Neural crest cell (in vitro differentiated cells): ENCODE measurements around the gene WASF2. TPM values are rescaled to one million over a fixed set of nuclear protein-coding genes. Genes with fewer than 3 reads are reported as not detected.

Source experiments
- DNase-seq: peaks from one replicate; pipeline ENCODE4 v3.0.0; 2021; ENCODE audit warnings: low read depth, mixed read lengths, low spot score
- H3K27ac Mint-ChIP-seq: one replicate; pipeline ENCODE4 v1.8.0; 2021; ENCODE audit warnings: mild to moderate bottlenecking, mixed read lengths; ENCODE audit not compliant: unreplicated experiment
- H3K27me3 Mint-ChIP-seq: 2 replicates; pipeline ENCODE4 v1.8.0; 2021; ENCODE audit warnings: low read depth, mild to moderate bottlenecking, mixed read lengths
- H3K36me3 Mint-ChIP-seq: 2 replicates; pipeline ENCODE4 v1.8.0; 2021; ENCODE audit warnings: low read depth, mild to moderate bottlenecking, mixed read lengths
- H3K4me1 Mint-ChIP-seq: 2 replicates; pipeline ENCODE4 v1.8.0; 2021; ENCODE audit warnings: mixed read lengths
- H3K4me3 Mint-ChIP-seq: one replicate; pipeline ENCODE4 v1.8.0; 2021; ENCODE audit warnings: mild to moderate bottlenecking, mixed read lengths
- H3K9me3 Mint-ChIP-seq: 2 replicates; pipeline ENCODE4 v1.8.0; 2021; ENCODE audit warnings: mixed read lengths
- CTCF ChIP-seq: fragments of 200-600 bp; sonication (generic); conservative IDR thresholded peaks from 2 replicates; pipeline ENCODE4 v1.5.0; 2021; ENCODE audit warnings: antibody characterized with exemption, mild to moderate bottlenecking
- total RNA-seq: library from RNA; stranded (reverse); gene quantifications from 2 replicates; pipeline ENCODE4 v1.2.1, GENCODE V29; 2021

WASF2 gene
- total RNA-seq, 1 donor from 2014 or later: 81.9 TPM

GRCh38 chr1:27513958-27514357, 24.0 kb upstream of the WASF2 start:
- Mint-ChIP-seq H3K36me3 (no peaks in the 10 kb centered on the region), H3K27me3 (no peaks in the 10 kb centered on the region), H3K4me1 (peaks cover 42% of the 10 kb centered on the region), H3K9me3 (no peaks in the 10 kb centered on the region), H3K27ac (no peak overlapping the region), H3K4me3 (no peak overlapping the region)
- no peak for TF ChIP-seq CTCF
- DNase-seq: no peak

GRCh38 chr1:27513528-27513927, 23.6 kb upstream of the WASF2 start:
- Mint-ChIP-seq H3K27me3 (no peaks in the 10 kb centered on the region), H3K4me1 (peaks cover 39% of the 10 kb centered on the region), H3K27ac (no peak overlapping the region), H3K4me3 (no peak overlapping the region), H3K36me3 (no peaks in the 10 kb centered on the region), H3K9me3 (no peaks in the 10 kb centered on the region)
- TF ChIP-seq CTCF: no peak
- no peak for DNase-seq

GRCh38 chr1:27509127-27510080, 19.4 kb upstream of the WASF2 start:
- H3K36me3 Mint-ChIP-seq: no peaks in the 10 kb centered on the region
- H3K27ac Mint-ChIP-seq: peak overlapping the region; percentile 69
- H3K4me3 Mint-ChIP-seq: peak overlapping the region; percentile 34
- peaks cover 41% of the 10 kb centered on the region for H3K4me1 Mint-ChIP-seq
- no peaks in the 10 kb centered on the region for H3K9me3 Mint-ChIP-seq
- no peaks in the 10 kb centered on the region for H3K27me3 Mint-ChIP-seq
- no peak for TF ChIP-seq CTCF
- no peak for DNase-seq

- Mint-ChIP-seq H3K4me3 (no peak overlapping the region), H3K4me1 (peaks cover 49% of the 10 kb centered on the region), H3K27ac (peak overlapping the region; percentile 92), H3K9me3 (no peaks in the 10 kb centered on the region), H3K36me3 (no peaks in the 10 kb centered on the region), H3K27me3 (no peaks in the 10 kb centered on the region)
- no peak for TF ChIP-seq CTCF
- no peak for DNase-seq
Measured at GRCh38 chr1:27507960-27508665, 18.1 kb upstream of the WASF2 start.

GRCh38 chr1:27506703-27507102, 16.7 kb upstream of the WASF2 start:
- peaks cover 55% of the 10 kb centered on the region for H3K4me1 Mint-ChIP-seq
- no peaks in the 10 kb centered on the region for H3K9me3 Mint-ChIP-seq
- no peak for DNase-seq
- no peaks in the 10 kb centered on the region for H3K36me3 Mint-ChIP-seq
- H3K27ac Mint-ChIP-seq: peak overlapping the region; percentile 43
- no peaks in the 10 kb centered on the region for H3K27me3 Mint-ChIP-seq
- TF ChIP-seq CTCF: no peak
- H3K4me3 Mint-ChIP-seq: no peak overlapping the region
